T-helper 9 cell (primary cell): ENCODE data around the gene TIGD4.
"Not testable (repeated sequence)": the region's sequence is repeated elsewhere in the genome, so short reads cannot be mapped to it uniquely, and the experiment has no call there.

Source experiments
- DNase-seq: peaks from one replicate; pipeline ENCODE4 v3.0.0-alpha.2; 2020

TIGD4 gene

DNA sequence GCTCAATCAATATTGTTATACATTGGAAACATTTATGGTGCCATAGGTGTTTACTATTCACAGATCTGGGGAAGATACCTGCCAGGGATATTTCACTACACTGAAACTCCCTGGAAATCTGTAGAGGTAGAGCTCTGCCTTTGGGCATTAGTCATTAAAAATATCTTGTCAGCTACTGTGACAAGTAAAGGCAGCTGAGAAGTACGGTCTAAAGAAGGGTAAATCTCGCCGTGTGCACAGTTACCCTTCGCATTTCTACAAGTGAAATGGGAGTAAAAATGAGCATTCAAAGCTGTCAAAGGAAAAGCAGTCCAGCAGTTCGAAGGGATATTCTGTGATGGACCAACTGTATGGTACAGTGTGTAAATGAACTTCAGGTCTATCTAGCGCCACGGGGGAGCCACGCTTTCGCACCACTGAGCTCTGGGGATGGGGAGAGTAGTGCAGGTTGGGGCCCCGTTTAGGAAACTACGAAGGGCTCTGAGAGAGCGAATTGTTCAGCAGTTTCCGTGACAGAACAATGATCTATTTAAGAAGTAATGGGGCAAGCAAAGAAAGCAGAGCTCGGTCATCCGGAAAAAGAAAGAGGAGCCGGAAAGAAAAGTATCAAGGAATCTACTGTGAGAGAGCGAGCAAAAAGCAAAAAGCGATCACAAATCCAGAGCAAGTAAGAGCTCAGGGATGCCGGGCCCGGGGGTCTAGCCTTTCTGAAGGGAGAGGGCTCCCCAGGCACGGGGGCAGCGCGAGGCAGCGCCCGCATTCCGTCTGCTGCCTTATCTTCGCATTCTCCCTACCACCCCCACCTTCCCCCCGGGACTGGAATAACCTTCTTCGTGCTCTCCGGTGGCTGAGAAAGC lies 646 bp downstream of the TIGD4 start:
- DNase-seq: peak; percentile 9

DNA sequence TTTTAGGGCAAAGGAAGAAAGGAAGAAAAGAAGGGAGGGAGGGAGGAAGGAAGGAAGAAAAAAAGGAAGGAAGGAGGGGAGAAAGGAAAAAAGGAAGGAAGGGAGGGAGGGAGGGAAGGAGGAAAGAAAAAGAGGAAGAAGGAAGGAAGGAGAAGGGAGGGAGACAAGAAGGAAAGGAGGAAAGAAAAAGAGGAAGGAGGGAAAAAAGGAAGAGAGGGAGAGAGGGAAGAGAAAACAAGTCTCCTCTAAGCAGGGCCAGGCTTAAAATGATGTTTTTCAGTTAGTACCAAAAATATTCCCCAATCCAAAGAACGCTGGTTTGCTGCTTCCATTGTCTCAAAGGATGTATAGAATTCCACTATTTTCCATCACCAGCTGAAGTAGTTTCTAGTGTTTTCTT lies 2.0 kb downstream of the TIGD4 start:
- no peak for DNase-seq

DNA sequence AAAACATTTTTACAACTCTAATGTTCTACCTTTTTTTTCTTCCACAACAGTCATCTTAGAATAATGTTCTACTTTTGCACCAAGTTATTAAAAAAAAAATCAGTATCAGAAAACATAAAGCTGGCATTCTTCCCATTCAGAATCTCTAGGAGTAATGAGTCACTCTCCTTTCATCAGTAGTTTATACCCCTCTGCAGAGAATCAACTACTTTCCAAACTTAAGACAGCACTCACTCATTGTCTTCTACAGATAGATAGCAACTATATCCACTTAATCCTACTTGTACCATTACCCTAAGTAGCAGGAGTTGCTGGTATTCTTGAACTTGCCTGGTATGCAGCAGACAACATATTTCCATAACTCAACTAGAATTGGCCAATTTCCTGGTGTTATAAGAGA lies 3.2 kb downstream of the TIGD4 start:
- no peak for DNase-seq

DNA sequence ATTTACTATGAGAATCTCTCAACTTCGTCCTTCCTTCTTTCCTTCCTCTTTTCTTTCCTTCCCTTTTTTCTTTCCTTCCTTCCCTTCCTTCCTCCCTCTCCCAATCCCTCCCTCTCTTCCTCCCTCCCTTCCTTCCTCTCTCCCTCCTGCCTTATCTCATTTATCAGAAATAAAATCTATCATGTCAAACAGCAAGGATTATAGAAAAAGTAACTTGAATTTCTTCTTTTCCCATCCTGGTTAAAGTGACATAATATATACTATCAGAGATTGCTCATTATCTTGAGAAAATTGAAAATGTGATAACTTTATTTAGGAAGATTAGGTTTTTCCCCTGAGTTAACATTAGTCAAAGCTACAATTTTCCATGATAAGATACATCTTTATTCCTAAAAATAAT lies 5.6 kb downstream of the TIGD4 start:
- DNase-seq: no peak

DNA sequence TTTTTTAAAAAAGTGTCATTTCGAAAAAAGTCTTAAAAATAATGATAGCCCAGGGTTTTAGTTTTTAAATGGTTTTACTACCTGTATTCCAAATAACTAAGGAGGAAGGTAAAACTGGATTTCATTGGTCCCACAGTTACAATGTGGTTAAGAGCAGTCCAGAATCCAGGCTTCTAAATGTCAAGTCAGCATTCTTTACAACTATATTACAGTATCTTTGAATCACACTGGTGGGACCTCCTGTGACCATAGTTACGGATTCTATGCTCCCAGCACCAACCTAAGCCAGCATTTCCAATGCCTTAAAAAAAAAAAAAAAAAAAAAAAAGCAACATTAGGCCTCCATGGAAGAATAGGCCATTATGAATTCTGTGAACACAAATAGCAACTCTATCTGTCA lies 6.2 kb downstream of the TIGD4 start:
- no peak for DNase-seq

DNA sequence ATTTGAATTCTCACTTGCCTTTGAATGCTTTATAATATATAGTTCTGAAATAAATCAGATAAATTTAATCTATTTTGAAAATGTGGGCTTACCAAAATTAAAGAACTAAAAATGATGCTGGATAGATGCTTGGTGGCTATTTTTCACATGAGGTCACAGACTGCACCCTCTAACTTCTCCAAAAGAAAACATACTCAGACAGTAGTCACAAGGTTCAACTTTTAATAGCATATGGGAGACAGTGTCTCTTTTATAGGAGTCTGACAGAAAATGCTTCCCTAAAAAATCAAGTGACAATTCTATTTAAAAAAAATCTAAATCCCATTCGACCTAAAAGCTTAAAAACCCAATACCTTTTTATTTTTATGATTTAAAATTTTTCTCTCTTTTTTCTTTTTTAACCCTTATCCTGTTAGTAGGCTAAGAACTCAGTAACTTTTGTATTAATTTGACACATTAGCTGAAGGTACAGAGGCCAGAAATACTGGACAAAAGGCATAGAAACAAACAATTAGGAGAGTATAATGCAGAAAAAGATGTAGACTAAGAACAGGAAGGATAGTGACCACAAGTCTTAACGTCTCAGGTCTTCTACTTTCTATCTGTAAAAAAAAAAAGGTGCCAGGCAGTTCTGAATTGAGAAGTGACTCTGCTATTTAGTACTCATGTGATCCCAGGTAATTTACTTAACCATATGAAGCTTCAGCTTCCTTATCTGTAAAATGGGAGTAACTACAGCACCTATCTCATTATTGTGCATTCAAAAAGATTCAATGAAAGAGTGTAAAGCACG lies 7.6 kb downstream of the TIGD4 start:
- no peak for DNase-seq

DNA sequence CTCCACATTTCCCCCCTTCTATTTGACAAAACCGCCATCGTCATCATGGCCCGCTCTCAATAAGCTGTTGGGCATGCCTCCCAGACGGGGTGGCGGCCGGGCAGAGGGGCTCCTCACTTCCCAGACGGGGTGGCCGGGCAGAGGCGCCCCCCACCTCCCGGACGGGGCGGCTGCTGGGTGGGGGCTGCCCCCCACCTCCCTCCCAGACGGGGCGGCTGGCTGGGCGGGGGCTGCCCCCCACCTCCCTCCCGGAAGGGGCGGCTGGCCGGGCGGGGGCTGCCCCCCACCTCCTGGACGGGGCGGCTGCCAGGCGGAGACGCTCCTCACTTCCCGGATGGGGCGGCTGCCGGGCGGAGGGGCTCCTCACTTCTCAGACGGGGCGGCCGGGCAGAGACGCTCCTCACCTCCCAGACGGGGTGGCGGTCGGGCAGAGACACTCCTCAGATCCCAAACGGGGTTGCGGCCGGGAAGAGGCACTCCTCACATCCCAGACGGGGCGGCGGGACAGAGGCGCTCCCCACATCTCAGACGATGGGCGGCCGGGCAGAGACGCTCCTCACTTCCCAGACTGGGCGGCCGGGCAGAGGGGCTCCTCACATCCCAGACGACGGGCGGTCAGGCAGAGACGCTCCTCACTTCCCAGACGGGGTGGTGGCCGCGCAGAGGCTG lies 14.3 kb downstream of the TIGD4 start:
- not testable (repeated sequence) for DNase-seq

DNA sequence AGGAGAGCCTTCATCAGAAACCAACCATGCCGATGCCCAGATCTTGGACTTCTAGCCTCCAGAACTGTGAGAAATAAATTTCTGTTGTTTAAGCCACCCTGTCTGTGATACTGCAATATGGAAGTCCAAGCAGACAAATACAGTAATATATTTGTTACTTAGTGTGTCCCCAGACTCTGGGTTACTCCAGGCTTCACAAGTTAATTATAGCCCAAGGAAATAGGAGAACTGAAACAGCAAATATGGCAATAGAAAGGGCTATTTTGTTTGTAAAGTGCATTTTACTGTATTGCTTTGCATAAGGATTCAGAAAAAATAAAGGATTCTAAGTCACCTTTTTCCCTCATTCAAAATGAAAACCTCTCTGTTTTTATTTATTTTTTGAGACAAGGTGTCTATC lies 15.7 kb downstream of the TIGD4 start:
- DNase-seq: no peak

DNA sequence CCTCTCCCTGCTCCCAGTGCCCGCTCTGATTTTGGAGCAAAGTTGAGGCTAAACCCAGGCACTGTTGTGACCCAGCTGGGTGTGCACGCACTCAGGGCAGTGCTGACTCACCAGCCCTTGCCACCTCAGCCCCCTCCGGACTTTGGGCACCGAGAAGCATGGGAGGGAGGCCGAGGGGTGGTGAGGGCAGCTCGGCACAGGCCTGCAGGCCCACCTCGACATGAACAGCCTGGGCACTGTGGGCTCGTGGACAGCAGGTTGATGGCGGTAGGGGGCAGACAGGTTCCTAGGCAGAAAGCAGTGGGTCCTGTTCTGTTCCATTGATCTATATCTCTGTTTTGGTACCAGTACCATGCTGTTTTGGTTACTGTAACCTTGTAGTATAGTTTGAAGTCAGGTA lies 30.9 kb downstream of the TIGD4 start:
- no peak for DNase-seq

DNA sequence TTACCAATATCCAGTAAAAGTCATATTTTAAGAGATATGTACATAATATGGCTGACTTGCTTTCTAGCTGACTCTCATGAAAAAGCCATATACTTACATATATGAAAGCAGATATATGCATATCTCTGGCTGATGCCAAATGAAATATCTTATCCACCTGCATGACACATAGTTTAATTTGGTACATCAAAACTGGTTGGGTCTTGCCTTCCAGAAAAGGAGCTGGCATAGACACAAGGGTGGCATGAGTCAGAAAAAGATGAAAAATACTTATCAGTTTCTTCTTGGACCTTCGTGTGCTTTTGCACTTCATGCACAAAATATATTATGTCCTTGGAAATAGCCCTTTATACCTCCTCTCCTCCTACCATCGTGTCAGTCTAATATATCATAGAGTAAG lies 32.1 kb downstream of the TIGD4 start:
- no peak for DNase-seq

DNA sequence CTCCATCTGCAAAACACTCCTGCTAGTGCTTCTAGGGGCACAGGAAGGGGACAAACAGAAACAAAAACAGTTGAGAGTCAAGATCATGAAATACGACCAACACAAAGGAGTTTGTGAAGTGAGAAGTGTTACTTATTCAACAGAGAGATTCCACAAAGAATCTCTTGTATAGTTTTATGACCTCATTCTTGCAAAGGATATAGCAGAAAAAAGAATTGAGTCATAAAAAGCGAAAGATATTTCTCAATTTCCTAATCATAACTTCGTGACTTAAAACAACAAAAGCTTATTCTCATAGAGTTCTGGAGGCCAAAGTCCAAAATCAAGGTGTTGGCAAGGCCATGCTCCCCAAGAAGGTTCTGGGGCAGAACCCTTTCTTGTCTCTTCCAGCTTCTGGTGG lies 40.7 kb downstream of the TIGD4 start:
- DNase-seq: no peak

DNA sequence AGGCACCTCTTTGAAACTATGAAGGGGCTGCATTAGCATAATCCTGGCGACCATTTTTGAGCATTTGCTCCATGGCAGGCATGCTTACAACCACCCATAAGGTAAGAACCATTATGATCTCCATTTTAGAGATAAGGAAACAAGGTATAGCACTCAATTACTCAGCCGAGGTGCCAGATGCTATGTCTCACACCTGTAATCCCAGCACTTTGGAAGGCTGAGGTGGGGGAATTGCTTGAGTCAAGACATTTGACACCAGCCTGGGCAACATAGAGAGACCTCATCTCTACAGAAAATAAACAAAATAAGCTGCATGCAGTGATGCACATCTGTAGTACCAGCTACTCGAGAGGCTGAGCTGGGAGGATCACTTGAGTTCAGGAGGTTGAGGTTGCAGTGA lies 43.6 kb downstream of the TIGD4 start:
- DNase-seq: no peak

DNA sequence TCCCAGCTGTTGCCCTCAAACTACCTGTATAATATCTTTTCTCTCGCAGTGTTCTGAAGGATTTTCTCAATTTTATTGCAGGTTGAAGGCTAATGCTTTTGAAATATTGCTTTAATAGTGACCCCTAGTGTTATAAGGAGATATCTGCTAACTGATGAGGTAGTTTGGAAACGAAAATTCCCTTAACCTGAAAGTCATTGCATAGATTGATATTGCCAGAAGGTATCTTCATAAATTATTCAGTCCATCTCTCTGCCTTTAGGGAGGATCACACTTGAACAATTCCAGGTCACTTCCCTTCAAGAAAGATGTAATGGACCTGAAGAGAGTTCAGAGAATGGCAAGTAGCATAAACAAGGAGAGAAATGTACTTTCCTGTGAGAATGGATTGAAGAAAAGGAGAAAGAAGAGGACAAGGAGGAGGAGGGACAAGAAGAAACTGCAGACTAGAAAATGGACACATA lies 44.1 kb downstream of the TIGD4 start:
- no peak for DNase-seq

DNA sequence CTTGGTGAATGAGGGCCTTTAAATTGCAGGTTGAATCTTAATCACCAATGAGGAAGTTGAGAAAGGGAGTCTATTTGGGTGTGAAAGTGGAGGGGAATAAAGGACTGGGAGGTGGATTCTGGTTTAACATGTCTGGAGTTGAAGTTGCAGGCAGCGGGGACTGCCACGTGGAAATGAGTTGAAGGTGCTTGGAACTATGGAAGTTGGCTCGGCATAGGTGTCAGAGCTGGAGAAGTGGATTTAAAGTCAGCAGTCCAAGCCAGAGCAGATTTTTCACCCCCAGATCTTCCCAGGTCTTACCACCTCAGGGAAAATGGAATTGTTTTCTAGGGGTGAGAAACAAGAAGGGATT lies 44.9 kb downstream of the TIGD4 start:
- DNase-seq: no peak

DNA sequence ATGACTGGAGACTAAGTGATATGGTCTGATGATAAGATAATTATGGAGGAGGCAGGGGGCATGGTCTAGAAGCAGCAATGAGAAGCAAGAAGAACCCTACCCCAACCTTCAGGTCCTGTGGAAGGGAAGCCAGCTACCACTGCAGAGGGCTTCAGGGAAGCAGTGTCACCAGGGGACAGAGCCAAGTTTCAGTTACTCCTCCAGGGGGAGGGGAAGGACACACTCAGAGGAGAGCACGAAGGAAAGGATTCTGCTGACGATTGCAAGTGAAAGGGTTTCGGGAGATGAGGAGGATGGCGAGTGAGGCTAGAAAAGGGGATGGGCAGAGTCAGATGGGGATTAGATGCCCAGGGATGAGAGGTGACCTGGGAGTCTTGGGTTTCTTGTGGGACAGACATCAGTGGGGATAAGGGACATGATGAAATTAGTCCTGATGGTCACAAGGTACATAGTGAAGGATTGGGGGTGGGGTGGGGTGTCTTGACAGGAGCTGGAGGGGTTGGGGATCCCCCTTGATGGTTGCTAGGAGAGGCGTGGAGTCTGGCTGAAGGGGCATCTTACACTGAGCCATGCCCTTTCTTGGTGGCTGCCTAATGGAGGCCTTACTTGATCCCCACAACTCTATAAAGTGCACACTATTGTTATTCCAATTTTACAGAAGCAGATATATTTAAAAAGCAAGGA lies 45.4 kb downstream of the TIGD4 start:
- no peak for DNase-seq

DNA sequence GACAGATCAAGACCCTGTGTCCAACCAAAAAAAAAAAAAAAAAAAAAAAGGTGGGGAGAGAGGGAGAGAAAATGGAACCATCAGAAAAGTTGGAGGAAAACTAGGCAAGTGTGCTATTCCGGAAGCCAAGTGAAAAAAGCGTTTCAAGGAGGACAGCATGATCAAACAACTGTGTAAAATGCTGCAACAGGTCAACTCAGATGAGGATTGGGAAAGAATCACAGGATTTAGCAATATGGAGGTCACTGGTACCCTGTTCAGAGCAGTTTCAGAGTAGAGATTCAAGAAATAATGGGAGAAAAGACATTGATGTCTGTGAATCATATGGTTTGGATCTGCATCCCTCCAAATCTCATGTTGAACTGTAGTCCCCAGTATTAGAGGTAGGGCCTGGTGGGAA lies 47.5 kb downstream of the TIGD4 start:
- DNase-seq: no peak

DNA sequence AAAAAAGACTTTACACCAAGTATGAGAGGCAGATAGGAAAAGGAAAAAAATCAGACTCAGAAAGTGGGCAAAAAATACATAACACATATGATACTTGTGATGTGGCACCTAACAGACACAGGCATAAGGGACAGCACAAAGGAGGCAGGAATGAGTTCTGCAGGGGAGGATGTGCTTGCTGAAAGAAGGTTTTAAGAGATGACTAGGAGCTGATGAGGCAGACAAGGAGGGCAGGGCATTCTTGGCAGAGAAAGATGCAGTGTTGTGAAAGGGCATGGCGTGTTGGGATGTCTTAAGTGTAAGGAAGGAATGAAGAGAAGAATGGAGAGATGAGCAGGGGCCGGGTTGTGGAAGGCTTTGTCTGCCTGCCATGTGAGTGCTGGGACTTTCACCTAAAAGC lies 50.1 kb downstream of the TIGD4 start:
- no peak for DNase-seq

DNA sequence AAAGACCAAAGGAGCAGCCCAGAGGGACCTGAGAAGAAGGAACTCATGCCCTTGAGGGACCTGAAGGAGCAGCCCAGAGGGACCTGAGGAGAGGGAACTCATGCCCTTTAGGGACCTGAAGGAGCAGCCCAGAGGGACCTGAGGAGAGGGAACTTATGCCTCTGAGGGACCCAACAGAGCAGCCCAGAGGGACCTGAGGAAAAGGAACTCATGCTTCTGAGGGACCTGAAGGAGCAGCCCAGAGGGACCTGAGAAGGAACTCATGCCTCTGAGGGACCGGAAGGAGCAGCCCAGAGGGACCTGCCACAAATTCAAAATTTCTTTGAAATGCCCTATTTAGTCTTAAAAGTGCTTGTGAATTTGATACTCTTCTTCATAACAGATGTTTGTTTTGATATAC lies 51.2 kb downstream of the TIGD4 start:
- DNase-seq: no peak

DNA sequence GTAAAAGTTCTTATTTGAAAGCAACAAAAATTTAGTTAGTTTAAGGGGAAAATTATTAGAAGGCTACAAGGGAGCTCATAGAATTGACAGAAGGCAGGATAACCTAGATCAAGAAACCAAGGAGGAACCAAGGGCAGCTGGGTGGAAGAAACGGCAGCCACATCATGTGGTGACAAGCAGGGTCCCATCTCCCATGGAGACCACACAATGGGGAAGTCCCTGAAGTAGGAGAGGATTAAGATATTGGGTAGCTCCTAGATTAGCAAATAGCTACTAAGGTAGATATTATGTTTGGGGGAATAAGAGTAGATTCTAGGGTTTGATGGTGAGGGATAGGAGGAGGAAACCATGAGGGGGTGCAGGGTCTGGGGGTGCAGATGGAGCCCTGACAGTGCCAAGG lies 51.7 kb downstream of the TIGD4 start:
- no peak for DNase-seq

DNA sequence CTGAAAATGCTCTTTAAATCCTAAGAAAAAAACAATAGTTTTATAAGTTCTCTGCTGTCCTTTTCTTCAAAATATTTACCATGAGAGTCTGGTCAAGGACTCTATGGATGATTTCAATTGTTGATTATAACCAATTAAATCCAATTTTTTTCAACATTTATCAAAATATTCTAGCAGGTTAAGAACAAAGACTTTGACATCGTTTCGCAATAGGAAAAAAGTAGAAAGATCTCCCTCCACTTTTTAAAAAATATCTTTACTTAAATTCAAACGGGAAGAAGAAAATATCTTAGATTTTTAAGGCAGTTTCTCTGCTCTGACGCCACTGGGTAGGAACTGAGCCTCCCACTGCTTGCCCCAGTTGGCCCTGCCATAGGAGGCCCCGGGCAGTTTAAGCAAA lies 55.0 kb downstream of the TIGD4 start:
- no peak for DNase-seq

DNA sequence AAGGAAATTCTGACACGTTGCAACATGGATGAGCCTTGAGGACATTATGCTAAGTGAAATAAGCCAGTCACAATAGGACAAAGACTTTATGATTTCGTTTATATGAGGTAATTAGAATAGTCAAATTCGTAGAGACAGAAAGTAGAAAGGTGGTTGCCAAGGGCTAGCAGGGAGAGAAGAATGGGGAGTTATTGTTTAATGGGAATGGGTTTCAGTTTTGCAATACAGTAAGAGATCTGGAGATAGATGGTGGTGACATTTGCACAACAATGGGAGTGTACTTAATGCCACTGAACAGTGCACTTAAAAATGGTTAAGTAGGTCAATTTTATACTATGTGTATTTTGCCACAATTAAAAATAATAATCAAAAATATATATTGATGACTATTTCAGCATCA lies 56.3 kb downstream of the TIGD4 start:
- DNase-seq: no peak

DNA sequence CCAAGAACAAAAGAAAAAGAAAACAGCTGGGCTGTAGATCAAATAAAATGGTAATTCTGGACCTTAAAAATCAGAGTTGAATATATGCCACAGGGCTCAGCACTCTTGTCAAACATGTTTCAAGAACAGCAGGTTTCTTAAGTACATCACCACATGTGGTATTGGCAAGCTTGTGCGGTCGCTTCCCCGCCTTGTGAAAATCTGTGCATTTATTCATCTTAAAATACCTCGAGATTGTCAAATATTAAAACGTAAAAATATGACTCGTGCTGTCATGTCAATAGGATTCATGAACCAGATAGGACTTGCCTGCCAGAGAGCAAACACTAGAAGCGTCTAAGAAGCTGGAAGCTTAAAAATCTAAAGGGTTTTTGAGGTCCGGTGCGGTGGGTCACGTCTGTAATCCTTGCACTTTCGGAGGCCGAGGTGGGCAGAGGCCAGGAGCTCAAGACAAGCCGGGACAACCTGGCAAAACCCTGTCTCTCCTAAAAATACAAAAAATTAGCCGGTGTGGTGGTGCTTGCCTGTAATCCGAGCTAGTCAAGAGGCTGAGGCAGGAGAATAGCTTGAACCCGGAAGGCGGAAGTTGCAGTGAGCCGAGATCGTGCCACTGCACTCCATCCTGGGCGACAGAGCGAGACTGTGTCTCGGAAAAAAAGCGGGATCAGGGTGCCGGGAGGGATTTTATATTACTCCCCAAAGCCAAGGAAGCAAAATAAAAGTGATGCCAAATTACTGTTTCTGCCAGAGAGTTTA lies 59.6 kb downstream of the TIGD4 start:
- no peak for DNase-seq
